Aorta (tissue), 5 donors: Measurements from ENCODE around the gene AZU1. TPM values are rescaled to one million over a fixed set of nuclear protein-coding genes. Genes with fewer than 3 reads are reported as not detected.

Source experiments
- ATAC-seq: fragments of 200-7000 bp; cut with Tn5 transposase; one replicate; pipeline ENCODE4 v1.9.1; 2022; ENCODE audit warnings: moderate library complexity; ENCODE audit not compliant: low FRiP score
- DNase-seq, 2 donors: peaks; one replicate each; pipeline ENCODE4 v3.0.0-alpha.2; 2020
- H3K27ac ChIP-seq, 2 donors: one replicate each; pipeline ENCODE4 v1.5.1; 2013; ENCODE audit warnings: low read length in 2 of 2, mild to moderate bottlenecking in 2 of 2, moderate library complexity in 2 of 2, control low read depth in 1 of 2, inconsistent platforms in 1 of 2, low read depth in 1 of 2
- H3K27me3 ChIP-seq, 2 donors: one replicate each; pipeline ENCODE4 v1.6.1; 2013; ENCODE audit warnings: control low read depth in 1 of 2, low read length in 1 of 2, mild to moderate bottlenecking in 1 of 2, moderate library complexity in 1 of 2; ENCODE audit not compliant: insufficient read depth in 2 of 2, control insufficient read depth in 1 of 2
- H3K36me3 ChIP-seq, 2 donors: one replicate each; pipeline ENCODE4 v1.6.1; 2013; ENCODE audit warnings: control low read depth in 1 of 2, low read length in 1 of 2, mild to moderate bottlenecking in 1 of 2; ENCODE audit not compliant: insufficient read depth in 2 of 2, control insufficient read depth in 1 of 2
- H3K4me1 ChIP-seq, 2 donors: one replicate each; pipeline ENCODE4 v1.6.1; 2013; ENCODE audit warnings: low read length in 2 of 2, control low read depth in 1 of 2, mild to moderate bottlenecking in 1 of 2, moderate library complexity in 1 of 2; ENCODE audit not compliant: insufficient read depth in 2 of 2, control insufficient read depth in 1 of 2
- H3K4me3 ChIP-seq, 2 donors: one replicate each; pipeline ENCODE4 v1.5.1; 2013; ENCODE audit warnings: low read length in 2 of 2, control low read depth in 1 of 2, mild to moderate bottlenecking in 1 of 2
- H3K9me3 ChIP-seq: one replicate; pipeline ENCODE4 v1.6.1; 2013; ENCODE audit warnings: mild to moderate bottlenecking, low read length; ENCODE audit not compliant: control insufficient read depth
- WGBS, 2 donors: extraction: QIAGEN DNeasy Blood & Tissue Kit; methylation state at CpG; one replicate each; pipeline ENCODE4 v1.1.7; 2013; 5-methylcytosine and 5-hydroxymethylcytosine counted together
- intact Hi-C, 2 donors: fragments of 100-400 bp; cut with DNase I; formaldehyde crosslinking; loops; one replicate each; pipeline versions ENCODE4 v1.14.2 to v1.15.0; 2022
- polyA plus RNA-seq, 2 donors: library from polyadenylated mRNA; stranded (reverse); fragments of 200-250 nt; gene quantifications; one replicate each; pipeline ENCODE4 v1.2.3, GENCODE V29; 2013
- total RNA-seq, 2 donors: library from RNA; stranded (reverse); fragmentation: NEBNext Ultra II Directional; extraction: Animal tissue kit (Norgen Biotek cat#: 25700); gene quantifications; one replicate each; pipeline ENCODE4 v1.2.1, GENCODE V29; 2021
- donor health status: healthy with polysubstance abuse.
- donor health status: Bipolar disorder and iron deficiency.
- donor health status: DM: no; HTN: no; CAD: no.
- donor health status: DM: no; HTN: no; CAD: no.
- donor health status: DM: yes; HTN: yes; CAD: no.

The AZU1 gene
- total and polyA plus RNA-seq, 4 donors, result 0.49 to 0.72 TPM; not detected in 2

- H3K27ac ChIP-seq, result no peak overlapping the region
- 71 to 75% methylated on average over 6 of the region's 6 CpGs for WGBS, 2 donors
- no peaks in the 10 kb centered on the region for H3K4me1 ChIP-seq
- no peaks in the 10 kb centered on the region for H3K27me3 ChIP-seq
- intact Hi-C loops, result no loop called here
- H3K4me3 ChIP-seq, result no peak overlapping the region
- no peaks in the 10 kb centered on the region for H3K9me3 ChIP-seq
- DNase-seq (no peak), ATAC-seq (no peak)
- H3K36me3 ChIP-seq, result no peaks in the 10 kb centered on the region
Measured at GRCh38 chr19:854549-854948, 26.9 kb downstream of the AZU1 start.

- H3K27me3 ChIP-seq, result no peaks in the 10 kb centered on the region
- DNase-seq, result no peak
- no peak overlapping the region for H3K4me3 ChIP-seq
- WGBS, 2 donors, result 83 to 87% methylated on average over 12 of the region's 12 CpGs
- H3K27ac ChIP-seq, result no peak overlapping the region
- intact Hi-C loops, result loop anchor here in 1 of 2 donors (5.0 kb wide), 1 partner anchor 122 kb away; no protein-coding TSS in a partner anchor
- no peaks in the 10 kb centered on the region for H3K4me1 ChIP-seq
- H3K9me3 ChIP-seq, result no peaks in the 10 kb centered on the region
- ATAC-seq, result no peak
- H3K36me3 ChIP-seq, result no peaks in the 10 kb centered on the region
Measured at GRCh38 chr19:855142-855541, 27.5 kb downstream of the AZU1 start.

- ATAC-seq, result no peak
- H3K27ac ChIP-seq, result no peak overlapping the region
- no peaks in the 10 kb centered on the region for H3K9me3 ChIP-seq
- intact Hi-C loops, result loop anchor here (2.0 to 5.0 kb wide), 2 partner anchors 122 to 127 kb away; no protein-coding TSS in a partner anchor
- no peaks in the 10 kb centered on the region for H3K36me3 ChIP-seq
- H3K4me1 ChIP-seq, result no peaks in the 10 kb centered on the region
- DNase-seq, result no peak
- H3K27me3 ChIP-seq, result peaks cover 0 to 2% of the 10 kb centered on the region in 2 donors
- H3K4me3 ChIP-seq, result no peak overlapping the region
- WGBS, 2 donors, result 70 to 72% methylated on average over 40 of the region's 40 CpGs
Measured at GRCh38 chr19:855566-856120, 28.0 kb downstream of the AZU1 start.

- H3K27me3 ChIP-seq, result peaks cover 0 to 3% of the 10 kb centered on the region in 2 donors
- H3K4me3 ChIP-seq, result no peak overlapping the region
- H3K36me3 ChIP-seq, result no peaks in the 10 kb centered on the region
- WGBS, 2 donors, result 80 to 81% methylated on average over 9 of the region's 9 CpGs
- ATAC-seq (no peak), DNase-seq (no peak)
- H3K27ac ChIP-seq, result no peak overlapping the region
- no peaks in the 10 kb centered on the region for H3K9me3 ChIP-seq
- intact Hi-C loops, result loop anchor here in 1 of 2 donors (5.0 kb wide), 1 partner anchor 119 kb away; no protein-coding TSS in a partner anchor
- H3K4me1 ChIP-seq, result no peaks in the 10 kb centered on the region
Measured at GRCh38 chr19:858284-858683, 30.6 kb downstream of the AZU1 start.

- Histone ChIP-seq H3K9me3 (no peaks in the 10 kb centered on the region), H3K4me3 (no peak within 1 kb of the TSS), H3K4me1 (no peaks in the 10 kb centered on the region), H3K36me3 (no peaks in the 10 kb centered on the region), H3K27me3 (peaks cover 0 to 3% of the 10 kb centered on the region in 2 donors), H3K27ac (no peak within 1 kb of the TSS)
- WGBS, 2 donors, result 57 to 65% methylated on average over 22 to 24 of the region's 24 CpGs
- DNase-seq (peak in 1 of 2 donors; percentile 87), ATAC-seq (peak; percentile 68)
- intact Hi-C loops, result loop anchor here in 1 of 2 donors (5.0 kb wide), 1 partner anchor 118 kb away; no protein-coding TSS in a partner anchor
Measured at GRCh38 chr19:858868-859843, 31.5 kb downstream of the AZU1 start, which contains the start of gene CFD. Gene CFD (plus strand): TSS chr19:859664. CDS start chr19:859690, 26 bp downstream.

- intact Hi-C loops, result loop anchor here (2.0 to 5.0 kb wide), 2 partner anchors 56 to 60 kb away; partner anchors contain the start of gene KISS1R (in 1 of the 2)
- ATAC-seq (no peak), DNase-seq (no peak)
- Histone ChIP-seq H3K27me3 (peaks cover 0 to 3% of the 10 kb centered on the region in 2 donors), H3K4me1 (no peaks in the 10 kb centered on the region), H3K9me3 (no peaks in the 10 kb centered on the region), H3K27ac (no peak overlapping the region), H3K36me3 (no peaks in the 10 kb centered on the region), H3K4me3 (no peak overlapping the region)
- WGBS, 2 donors, result 55 to 67% methylated on average over 27 to 34 of the region's 35 CpGs
Measured at GRCh38 chr19:861141-861755, 33.6 kb downstream of the AZU1 start.

GRCh38 chr19:861756-862580 is 34.3 kb downstream of the AZU1 start:
- H3K4me3 ChIP-seq, result no peak overlapping the region
- no peak overlapping the region for H3K27ac ChIP-seq
- no peak for ATAC-seq
- H3K36me3 ChIP-seq, result no peaks in the 10 kb centered on the region
- 16 to 22% methylated on average over 55 to 60 of the region's 60 CpGs for WGBS, 2 donors
- peaks cover 0 to 3% of the 10 kb centered on the region in 2 donors for H3K27me3 ChIP-seq
- intact Hi-C loops, result loop anchor here (2.0 to 5.0 kb wide), 2 partner anchors 55 to 59 kb away; partner anchors contain the start of gene KISS1R (in 1 of the 2)
- H3K9me3 ChIP-seq, result no peaks in the 10 kb centered on the region
- H3K4me1 ChIP-seq, result no peaks in the 10 kb centered on the region
- DNase-seq, result peak; percentile 72 to 79
